ENCODE data around the gene CAV3. TPM values are rescaled to one million over a fixed set of nuclear protein-coding genes. Genes with fewer than 3 reads are reported as not detected.

The CAV3 gene
- total and polyA plus RNA-seq, 12 donors: not detected

GRCh38 chr3:8737823-8738222, 4.2 kb downstream of the CAV3 start:
- intact Hi-C loops (cut with DNase I): no loop called here
- TF ChIP-seq CTCF (IDR thresholded peaks at IDR 0.05): no peak
- TF ChIP-seq POLR2A (IDR thresholded peaks at IDR 0.05): no peak
- H3K27me3 ChIP-seq: no peaks in the 10 kb centered on the region
- peak in 1 of 7 donors; percentile 20 for DNase-seq
- H3K4me1 ChIP-seq (replicated peaks in 1 of 2): peaks cover 0 to 8% of the 10 kb centered on the region in 2 donors
- H3K27ac ChIP-seq: no peak overlapping the region
- H3K36me3 ChIP-seq (replicated peaks in 1 of 2): no peaks in the 10 kb centered on the region
- H3K4me3 ChIP-seq: no peak overlapping the region
- no peaks in the 10 kb centered on the region for H3K9me3 ChIP-seq (replicated peaks in 1 of 3)

GRCh38 chr3:8738639-8739038, 5.0 kb downstream of the CAV3 start:
- Histone ChIP-seq H3K36me3 (replicated peaks in 1 of 2) (no peaks in the 10 kb centered on the region), H3K4me1 (replicated peaks in 1 of 2) (peaks cover 0 to 8% of the 10 kb centered on the region in 2 donors), H3K27ac (no peak overlapping the region), H3K27me3 (no peaks in the 10 kb centered on the region), H3K9me3 (replicated peaks in 1 of 3) (no peaks in the 10 kb centered on the region), H3K4me3 (no peak overlapping the region)
- peak in 1 of 7 donors; percentile 21 for DNase-seq
- no peak for TF ChIP-seq POLR2A (IDR thresholded peaks at IDR 0.05)
- TF ChIP-seq CTCF (IDR thresholded peaks at IDR 0.05): no peak
- WGBS, 4 donors: 65 to 86% (median 78%) methylated on average over 3 of the region's 3 CpGs
- intact Hi-C loops (cut with DNase I): no loop called here

GRCh38 chr3:8739757-8740504, 6.3 kb downstream of the CAV3 start:
- H3K9me3 ChIP-seq (replicated peaks in 1 of 3): no peaks in the 10 kb centered on the region
- intact Hi-C loops (cut with DNase I): no loop called here
- 87 to 94% (median 91%) methylated on average over 4 to 5 of the region's 5 CpGs for WGBS, 4 donors
- H3K36me3 ChIP-seq (replicated peaks in 1 of 2): no peaks in the 10 kb centered on the region
- TF ChIP-seq CTCF (IDR thresholded peaks at IDR 0.05) (no peak), POLR2A (IDR thresholded peaks at IDR 0.05) (no peak)
- peaks cover 0 to 8% of the 10 kb centered on the region in 2 donors for H3K4me1 ChIP-seq (replicated peaks in 1 of 2)
- DNase-seq: peak in 1 of 7 donors; percentile 29
- no peak overlapping the region for H3K4me3 ChIP-seq
- no peak overlapping the region for H3K27ac ChIP-seq
- no peaks in the 10 kb centered on the region for H3K27me3 ChIP-seq

- Histone ChIP-seq H3K27me3 (no peaks in the 10 kb centered on the region), H3K4me1 (replicated peaks in 1 of 2) (peaks cover 0 to 8% of the 10 kb centered on the region in 2 donors), H3K27ac (no peak overlapping the region), H3K9me3 (replicated peaks in 1 of 3) (no peaks in the 10 kb centered on the region), H3K4me3 (no peak overlapping the region), H3K36me3 (replicated peaks in 1 of 2) (no peaks in the 10 kb centered on the region)
- DNase-seq: peak in 6 of 7 donors; percentile 26 to 71 (median 51)
- intact Hi-C loops (cut with DNase I): no loop called here
- TF ChIP-seq CTCF (IDR thresholded peaks at IDR 0.05) (no peak), POLR2A (IDR thresholded peaks at IDR 0.05) (no peak)
- WGBS, 4 donors: 9 to 21% (median 14%) methylated on average over 11 to 13 of the region's 13 CpGs
Observed at GRCh38 chr3:8741581-8742261, 8.1 kb downstream of the CAV3 start.
